A673 (cell line): ENCODE data around the gene SLC66A1.

ENCODE experiments used
- EZH2 ChIP-seq: fragments of 200-600 bp; sonication (generic); IDR thresholded peaks from 2 replicates; pipeline ENCODE4 v1.6.1; 2017; ENCODE audit warnings: borderline replicate concordance, low read depth, mild to moderate bottlenecking, mixed read lengths, antibody characterized with exemption, low read length; ENCODE audit not compliant: poor library complexity, severe bottlenecking
- TF ChIP-seq, protein P1 (sequence below): fragments of 300-800, 200-600 bp; sonication (generic); conservative IDR thresholded peaks from 2 replicates; pipeline ENCODE4 v1.5.1; 2017; ENCODE audit warnings: low read depth, mild to moderate bottlenecking, antibody characterized with exemption, low read length, moderate library complexity, mixed read lengths

- TF ChIP-seq, protein P1, sequence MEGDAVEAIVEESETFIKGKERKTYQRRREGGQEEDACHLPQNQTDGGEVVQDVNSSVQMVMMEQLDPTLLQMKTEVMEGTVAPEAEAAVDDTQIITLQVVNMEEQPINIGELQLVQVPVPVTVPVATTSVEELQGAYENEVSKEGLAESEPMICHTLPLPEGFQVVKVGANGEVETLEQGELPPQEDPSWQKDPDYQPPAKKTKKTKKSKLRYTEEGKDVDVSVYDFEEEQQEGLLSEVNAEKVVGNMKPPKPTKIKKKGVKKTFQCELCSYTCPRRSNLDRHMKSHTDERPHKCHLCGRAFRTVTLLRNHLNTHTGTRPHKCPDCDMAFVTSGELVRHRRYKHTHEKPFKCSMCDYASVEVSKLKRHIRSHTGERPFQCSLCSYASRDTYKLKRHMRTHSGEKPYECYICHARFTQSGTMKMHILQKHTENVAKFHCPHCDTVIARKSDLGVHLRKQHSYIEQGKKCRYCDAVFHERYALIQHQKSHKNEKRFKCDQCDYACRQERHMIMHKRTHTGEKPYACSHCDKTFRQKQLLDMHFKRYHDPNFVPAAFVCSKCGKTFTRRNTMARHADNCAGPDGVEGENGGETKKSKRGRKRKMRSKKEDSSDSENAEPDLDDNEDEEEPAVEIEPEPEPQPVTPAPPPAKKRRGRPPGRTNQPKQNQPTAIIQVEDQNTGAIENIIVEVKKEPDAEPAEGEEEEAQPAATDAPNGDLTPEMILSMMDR = no peak
- no peak for TF ChIP-seq EZH2
These were observed 43.7 kb upstream of the SLC66A1 start for GRCh38 chr1:19268445-19268844.
